Mucosa of gallbladder (tissue), 1 donor: Measurements from ENCODE around the gene LPAR3. TPM values are rescaled to one million over a fixed set of nuclear protein-coding genes. Genes with fewer than 3 reads are reported as not detected.
"Not testable (repeated sequence)": the region's sequence is repeated elsewhere in the genome, so short reads cannot be mapped to it uniquely, and the experiment has no call there.

Source experiments
- DNase-seq: peaks from one replicate; pipeline ENCODE4 v3.0.0-alpha.2; 2020; ENCODE audit warnings: low spot score
- total RNA-seq: library from RNA; stranded (reverse); gene quantifications from one replicate; pipeline ENCODE4 v1.2.1, GENCODE V29; 2021
- donor health status: DM: no; HTN: no; CAD: no.

Gene LPAR3
- 1.4 TPM for total RNA-seq

- no peak for DNase-seq
Measured at GRCh38 chr1:84892705-84893618, at the start of gene LPAR3. TSS of gene LPAR3 (minus strand) at chr1:84893206. CDS start at chr1:84866120, 27,086 bp downstream.

GRCh38 chr1:84941843-84942242, 48.8 kb upstream of the LPAR3 start:
- no peak for DNase-seq

- no peak for DNase-seq
Measured at GRCh38 chr1:84940481-84940880, 47.5 kb upstream of the LPAR3 start.

GRCh38 chr1:84939761-84940160, 46.8 kb upstream of the LPAR3 start:
- DNase-seq: no peak

GRCh38 chr1:84939151-84939550, 46.1 kb upstream of the LPAR3 start:
- DNase-seq: no peak

GRCh38 chr1:84936116-84936810, 43.3 kb upstream of the LPAR3 start:
- peak; percentile 47 for DNase-seq

GRCh38 chr1:84933011-84933611, 40.1 kb upstream of the LPAR3 start:
- DNase-seq: no peak

GRCh38 chr1:84930831-84931230, 37.8 kb upstream of the LPAR3 start:
- no peak for DNase-seq

GRCh38 chr1:84930329-84930728, 37.3 kb upstream of the LPAR3 start:
- no peak for DNase-seq

GRCh38 chr1:84929581-84929980, 36.6 kb upstream of the LPAR3 start:
- no peak for DNase-seq

- no peak for DNase-seq
Measured at GRCh38 chr1:84928979-84929378, 36.0 kb upstream of the LPAR3 start.

GRCh38 chr1:84923317-84923716, 30.3 kb upstream of the LPAR3 start:
- no peak for DNase-seq

GRCh38 chr1:84920159-84920558, 27.2 kb upstream of the LPAR3 start:
- no peak for DNase-seq

- no peak for DNase-seq
Measured at GRCh38 chr1:84919461-84919970, 26.5 kb upstream of the LPAR3 start.

- no peak for DNase-seq
Measured at GRCh38 chr1:84918726-84919336, 25.8 kb upstream of the LPAR3 start.

- no peak for DNase-seq
Measured at GRCh38 chr1:84916897-84917296, 23.9 kb upstream of the LPAR3 start.

- DNase-seq: no peak
Measured at GRCh38 chr1:84913555-84913892, 20.5 kb upstream of the LPAR3 start.

GRCh38 chr1:84912726-84913554, 19.9 kb upstream of the LPAR3 start:
- no peak for DNase-seq

GRCh38 chr1:84908746-84909464, 15.9 kb upstream of the LPAR3 start:
- not testable (repeated sequence) for DNase-seq

- no peak for DNase-seq
Measured at GRCh38 chr1:84907095-84907827, 14.3 kb upstream of the LPAR3 start.
